ENCODE measurements around the gene TCF7L1. TPM values are rescaled to one million over a fixed set of nuclear protein-coding genes. Genes with fewer than 3 reads are reported as not detected.

The TCF7L1 gene
- total and polyA plus RNA-seq, 2 of the 13 experiments (the other 11 are each of a cell fraction or from before 2014, with no cell fraction given), result 0.04 to 0.15 TPM

DNA sequence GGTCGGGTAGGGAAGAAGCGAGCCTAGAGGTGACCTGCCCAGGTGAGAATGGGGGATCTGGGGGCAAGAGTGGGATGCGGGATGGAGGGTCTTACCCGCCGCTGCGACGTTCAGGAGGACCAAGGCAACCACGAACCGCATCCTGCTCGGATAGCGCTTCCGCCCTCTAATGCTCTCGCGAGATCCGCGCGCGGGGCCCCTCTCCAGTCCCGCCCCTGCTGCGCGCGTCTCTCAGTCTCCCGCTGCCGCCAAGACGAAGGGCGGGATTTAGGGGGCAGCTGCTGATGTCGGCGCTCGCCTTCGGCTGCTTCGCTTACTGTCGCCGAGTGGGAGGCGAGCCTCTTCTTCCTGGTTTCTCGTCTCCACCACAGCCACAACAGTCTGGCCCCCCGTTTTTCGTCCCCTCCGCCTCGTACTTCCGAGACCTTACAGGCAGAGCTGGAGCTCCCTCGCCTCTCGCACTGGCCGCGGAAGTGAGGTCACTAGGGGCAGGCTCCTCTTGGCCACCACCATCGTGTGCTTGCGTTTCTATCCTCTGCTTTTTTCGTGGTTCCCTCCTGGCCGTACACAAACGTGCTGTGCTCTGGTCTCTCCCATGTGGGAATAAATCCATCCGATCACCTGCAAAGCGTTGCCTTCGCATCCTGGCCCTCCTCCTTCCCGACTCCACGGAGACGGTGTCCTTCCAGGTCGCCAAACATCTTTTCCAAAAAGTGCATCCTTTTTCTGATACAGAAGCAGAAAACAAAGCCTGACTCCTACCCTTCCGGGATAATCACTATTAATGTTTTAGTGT is 194.8 kb downstream of the TCF7L1 start, which contains the start of gene TGOLN2 (continued):
- TF ChIP-seq, protein P1, sequence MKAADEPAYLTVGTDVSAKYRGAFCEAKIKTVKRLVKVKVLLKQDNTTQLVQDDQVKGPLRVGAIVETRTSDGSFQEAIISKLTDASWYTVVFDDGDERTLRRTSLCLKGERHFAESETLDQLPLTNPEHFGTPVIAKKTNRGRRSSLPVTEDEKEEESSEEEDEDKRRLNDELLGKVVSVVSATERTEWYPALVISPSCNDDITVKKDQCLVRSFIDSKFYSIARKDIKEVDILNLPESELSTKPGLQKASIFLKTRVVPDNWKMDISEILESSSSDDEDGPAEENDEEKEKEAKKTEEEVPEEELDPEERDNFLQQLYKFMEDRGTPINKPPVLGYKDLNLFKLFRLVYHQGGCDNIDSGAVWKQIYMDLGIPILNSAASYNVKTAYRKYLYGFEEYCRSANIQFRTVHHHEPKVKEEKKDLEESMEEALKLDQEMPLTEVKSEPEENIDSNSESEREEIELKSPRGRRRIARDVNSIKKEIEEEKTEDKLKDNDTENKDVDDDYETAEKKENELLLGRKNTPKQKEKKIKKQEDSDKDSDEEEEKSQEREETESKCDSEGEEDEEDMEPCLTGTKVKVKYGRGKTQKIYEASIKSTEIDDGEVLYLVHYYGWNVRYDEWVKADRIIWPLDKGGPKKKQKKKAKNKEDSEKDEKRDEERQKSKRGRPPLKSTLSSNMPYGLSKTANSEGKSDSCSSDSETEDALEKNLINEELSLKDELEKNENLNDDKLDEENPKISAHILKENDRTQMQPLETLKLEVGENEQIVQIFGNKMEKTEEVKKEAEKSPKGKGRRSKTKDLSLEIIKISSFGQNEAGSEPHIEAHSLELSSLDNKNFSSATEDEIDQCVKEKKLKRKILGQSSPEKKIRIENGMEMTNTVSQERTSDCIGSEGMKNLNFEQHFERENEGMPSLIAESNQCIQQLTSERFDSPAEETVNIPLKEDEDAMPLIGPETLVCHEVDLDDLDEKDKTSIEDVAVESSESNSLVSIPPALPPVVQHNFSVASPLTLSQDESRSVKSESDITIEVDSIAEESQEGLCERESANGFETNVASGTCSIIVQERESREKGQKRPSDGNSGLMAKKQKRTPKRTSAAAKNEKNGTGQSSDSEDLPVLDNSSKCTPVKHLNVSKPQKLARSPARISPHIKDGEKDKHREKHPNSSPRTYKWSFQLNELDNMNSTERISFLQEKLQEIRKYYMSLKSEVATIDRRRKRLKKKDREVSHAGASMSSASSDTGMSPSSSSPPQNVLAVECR (CRISPR knock-in tag; IDR thresholded peaks at IDR 0.05; ENCODE audit: borderline replicate concordance), result peak; percentile 96
- TF ChIP-seq TBL1XR1 (IDR thresholded peaks at IDR 0.05; ENCODE audit: borderline replicate concordance, low read length, partially characterized antibody), result no peak
- TF ChIP-seq ZNF260 (CRISPR knock-in tag; IDR thresholded peaks at IDR 0.05; ENCODE audit: borderline replicate concordance, low read depth), result no peak; the same call in 1 of the 2 replicates
- peak; percentile 13; the same call in 1 of the 2 replicates for TF ChIP-seq U2AF2 (IDR thresholded peaks at IDR 0.05; ENCODE audit: low read depth, low read length)
- peak; percentile 95 for TF ChIP-seq KLF11 (CRISPR knock-in tag; IDR thresholded peaks at IDR 0.05)
- TF ChIP-seq, protein P2, sequence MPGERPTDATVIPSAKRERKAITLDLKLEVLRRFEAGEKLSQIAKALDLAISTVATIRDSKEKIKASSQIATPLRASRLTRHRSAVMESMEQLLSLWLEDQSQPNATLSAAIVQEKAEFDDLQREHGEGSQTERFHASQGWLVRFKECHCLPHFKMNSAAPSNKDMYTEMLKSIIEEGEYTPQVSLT (CRISPR knock-in tag; IDR thresholded peaks at IDR 0.05; ENCODE audit: borderline replicate concordance, low read depth), result no peak
- TF ChIP-seq, protein P3, sequence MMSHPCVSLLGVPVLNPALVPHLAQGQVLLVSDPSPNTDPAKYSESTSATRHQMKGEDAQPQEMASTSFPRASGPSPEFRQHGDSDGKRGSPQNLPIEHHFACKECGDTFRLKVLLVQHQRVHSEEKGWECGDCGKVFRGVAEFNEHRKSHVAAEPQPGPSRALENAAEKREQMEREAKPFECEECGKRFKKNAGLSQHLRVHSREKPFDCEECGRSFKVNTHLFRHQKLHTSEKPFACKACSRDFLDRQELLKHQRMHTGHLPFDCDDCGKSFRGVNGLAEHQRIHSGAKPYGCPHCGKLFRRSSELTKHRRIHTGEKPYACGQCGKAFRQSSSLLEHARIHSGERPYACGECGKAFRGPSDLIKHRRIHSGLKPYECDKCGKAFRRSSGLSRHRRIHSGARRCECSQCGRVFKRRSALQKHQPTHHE (CRISPR knock-in tag; IDR thresholded peaks at IDR 0.05; ENCODE audit: borderline replicate concordance), result peak; percentile 83; the same call in 1 of the 2 replicates
- no peak for TF ChIP-seq ATRX (CRISPR knock-in tag; IDR thresholded peaks at IDR 0.05; ENCODE audit: borderline replicate concordance)
- peak; percentile 89 for TF ChIP-seq ZNF564 (CRISPR knock-in tag; IDR thresholded peaks at IDR 0.05)
- TF ChIP-seq IKZF1 (IDR thresholded peaks at IDR 0.05), result no peak
- peak; percentile 68; the same call in 1 of the 2 replicates for TF ChIP-seq ZBTB7A (CRISPR knock-in tag; IDR thresholded peaks at IDR 0.05)
- peak; percentile 79 for TF ChIP-seq AGO1 (IDR thresholded peaks at IDR 0.05; ENCODE audit: low read depth, low read length, poor library complexity, severe bottlenecking)
- 0 out of 2 replicates have a peak, but pooled peaks have one; percentile 10 for TF ChIP-seq MAFF (IDR thresholded peaks at IDR 0.05; ENCODE audit: low read depth, low read length)
- TF ChIP-seq, protein P4, sequence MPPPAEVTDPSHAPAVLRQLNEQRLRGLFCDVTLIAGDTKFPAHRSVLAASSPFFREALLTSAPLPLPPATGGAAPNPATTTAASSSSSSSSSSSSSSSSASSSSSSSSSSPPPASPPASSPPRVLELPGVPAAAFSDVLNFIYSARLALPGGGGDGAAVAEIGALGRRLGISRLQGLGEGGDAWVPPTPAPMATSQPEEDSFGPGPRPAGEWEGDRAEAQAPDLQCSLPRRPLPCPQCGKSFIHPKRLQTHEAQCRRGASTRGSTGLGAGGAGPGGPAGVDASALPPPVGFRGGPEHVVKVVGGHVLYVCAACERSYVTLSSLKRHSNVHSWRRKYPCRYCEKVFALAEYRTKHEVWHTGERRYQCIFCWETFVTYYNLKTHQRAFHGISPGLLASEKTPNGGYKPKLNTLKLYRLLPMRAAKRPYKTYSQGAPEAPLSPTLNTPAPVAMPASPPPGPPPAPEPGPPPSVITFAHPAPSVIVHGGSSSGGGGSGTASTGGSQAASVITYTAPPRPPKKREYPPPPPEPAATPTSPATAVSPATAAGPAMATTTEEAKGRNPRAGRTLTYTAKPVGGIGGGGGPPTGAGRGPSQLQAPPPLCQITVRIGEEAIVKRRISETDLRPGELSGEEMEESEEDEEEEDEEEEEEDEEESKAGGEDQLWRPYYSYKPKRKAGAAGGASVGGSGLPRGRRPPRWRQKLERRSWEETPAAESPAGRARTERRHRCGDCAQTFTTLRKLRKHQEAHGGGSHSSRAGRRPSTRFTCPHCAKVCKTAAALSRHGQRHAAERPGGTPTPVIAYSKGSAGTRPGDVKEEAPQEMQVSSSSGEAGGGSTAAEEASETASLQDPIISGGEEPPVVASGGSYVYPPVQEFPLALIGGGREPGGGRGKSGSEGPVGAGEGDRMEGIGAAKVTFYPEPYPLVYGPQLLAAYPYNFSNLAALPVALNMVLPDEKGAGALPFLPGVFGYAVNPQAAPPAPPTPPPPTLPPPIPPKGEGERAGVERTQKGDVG (CRISPR knock-in tag; IDR thresholded peaks at IDR 0.05; ENCODE audit: borderline replicate concordance), result peak; percentile 96; the same call in 1 of the 2 replicates
- no peak; the same call in 1 of the 2 replicates for TF ChIP-seq HNF4G (IDR thresholded peaks at IDR 0.05; ENCODE audit: borderline replicate concordance, low read depth, low read length)
- 0 out of 2 replicates have a peak, but pooled peaks have one; percentile 77 for TF ChIP-seq HNF4G (CRISPR knock-in tag; IDR thresholded peaks at IDR 0.05; ENCODE audit: borderline replicate concordance, low read depth)

All from HepG2 (cell line).